Activated CD4-positive, alpha-beta T cell treated with anti-CD3 and anti-CD28 coated beads, Interleukin-2, amount 10 ng/mL, durations not matched to agents 7 days and 5 days (primary cell): ENCODE data around the gene NACC2. TPM values are rescaled to one million over a fixed set of nuclear protein-coding genes. Genes with fewer than 3 reads are reported as not detected.

Experiments used
- CTCF ChIA-PET: fragments of 350-600 bp; sonication (Branson Sonifier 250); formaldehyde crosslinking; loops from one replicate; lab custom pipeline; 2021; ENCODE audit warnings: antibody characterized with exemption; lab: Charles Lee
- POLR2A ChIA-PET: fragments of 350-600 bp; sonication (Branson Sonifier 250); formaldehyde crosslinking; loops from one replicate; lab custom pipeline; 2021; ENCODE audit warnings: antibody characterized with exemption; lab: Charles Lee
- DNase-seq: peaks from one replicate; pipeline ENCODE4 v3.0.0-alpha.2; 2020
- H3K27ac Mint-ChIP-seq: one replicate; pipeline ENCODE4 v1.8.0; 2021; ENCODE audit warnings: mild to moderate bottlenecking, moderate library complexity, mixed read lengths
- H3K27me3 Mint-ChIP-seq: one replicate; pipeline ENCODE4 v1.8.0; 2021; ENCODE audit warnings: mixed read lengths
- H3K36me3 Mint-ChIP-seq: one replicate; pipeline ENCODE4 v1.8.0; 2021; ENCODE audit warnings: low read depth, mixed read lengths
- H3K4me1 Mint-ChIP-seq: one replicate; pipeline ENCODE4 v1.8.0; 2021; ENCODE audit warnings: mixed read lengths
- H3K4me3 Mint-ChIP-seq: one replicate; pipeline ENCODE4 v1.8.0; 2021; ENCODE audit warnings: mild to moderate bottlenecking, moderate library complexity, mixed read lengths
- H3K9me3 Mint-ChIP-seq: one replicate; pipeline ENCODE4 v1.8.0; 2021; ENCODE audit warnings: mixed read lengths
- total RNA-seq, 2 experiments: library from RNA; stranded (reverse); gene quantifications; one replicate each; pipeline ENCODE4 v1.2.3, GENCODE V29; 2021

The NACC2 gene
- total RNA-seq, 2 experiments from 2014 or later, result 4.1 to 4.4 TPM

DNA sequence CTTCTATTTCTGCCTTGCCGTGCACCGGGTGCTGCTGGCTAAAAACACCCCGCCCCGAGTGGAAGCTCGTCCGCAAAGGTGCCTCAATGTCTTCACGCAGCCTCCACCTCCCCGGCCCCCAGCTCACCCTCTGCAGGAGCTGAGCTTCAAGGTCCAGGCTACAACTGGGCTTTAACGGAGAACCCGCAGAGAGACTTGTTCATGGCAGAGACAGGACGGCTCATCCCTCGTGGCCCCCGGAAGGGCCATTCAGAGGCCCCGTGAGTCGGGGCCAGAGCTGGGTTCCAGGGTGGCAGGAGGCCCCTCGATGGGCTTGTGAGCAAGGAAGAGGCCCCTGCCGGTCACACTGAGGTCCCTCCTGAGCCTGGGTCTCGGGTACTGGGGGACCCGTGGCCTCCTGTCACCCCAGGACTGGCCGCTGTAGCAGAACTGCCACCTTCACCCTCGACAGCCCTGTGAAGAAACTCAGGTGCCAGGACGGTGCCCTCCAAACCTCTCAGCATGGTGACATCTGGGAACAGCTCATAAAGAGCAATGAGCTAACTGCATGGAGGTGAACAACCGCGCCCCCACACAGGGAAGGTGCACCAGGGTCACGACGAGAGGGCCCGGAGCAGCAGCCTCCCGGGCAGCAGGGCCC lies 75.9 kb downstream of the NACC2 start:
- ChIA-PET CTCF (no interaction called here), POLR2A (no interaction called here)
- Mint-ChIP-seq H3K4me1 (no peaks in the 10 kb centered on the region), H3K4me3 (no peak overlapping the region), H3K27ac (no peak overlapping the region), H3K27me3 (no peaks in the 10 kb centered on the region), H3K36me3 (no peaks in the 10 kb centered on the region), H3K9me3 (no peaks in the 10 kb centered on the region)
- DNase-seq, result no peak

DNA sequence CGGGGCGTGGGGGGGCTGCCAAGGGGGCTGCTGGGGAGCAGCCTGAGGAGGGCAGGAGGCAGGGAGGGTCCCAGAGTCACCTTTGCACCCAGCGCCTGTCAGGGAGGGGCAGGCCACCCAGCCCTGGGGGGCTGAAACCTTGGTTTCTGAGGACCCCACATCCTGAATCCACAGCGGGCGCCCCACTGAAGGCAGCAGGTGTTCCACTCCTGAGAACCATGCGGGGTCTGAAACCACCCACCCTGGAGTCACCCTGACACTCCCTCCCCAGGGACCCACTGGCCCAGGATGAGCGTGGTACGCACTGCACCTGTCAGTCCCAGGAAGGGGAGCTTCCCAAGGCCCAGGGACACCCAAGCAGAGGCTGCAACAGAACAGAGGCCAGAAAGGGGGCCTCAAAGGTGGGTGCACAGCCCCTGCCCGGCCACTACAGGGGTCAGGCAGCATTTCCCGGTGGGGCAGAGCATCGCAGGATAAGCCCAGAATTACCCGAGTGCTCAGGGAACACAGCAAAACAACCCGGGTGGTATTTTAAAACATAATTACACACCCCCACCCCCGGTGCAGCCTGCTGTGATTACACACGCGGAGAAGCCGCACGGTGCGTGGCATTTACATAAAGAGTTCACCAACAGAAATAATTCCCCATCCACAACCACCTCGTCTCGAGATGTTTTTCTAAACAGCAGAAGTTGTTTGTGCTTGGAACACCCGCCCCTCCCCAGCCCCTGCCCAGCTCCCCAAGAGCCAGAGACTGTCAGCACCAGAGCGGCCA lies 76.6 kb downstream of the NACC2 start:
- DNase-seq, result no peak
- H3K9me3 Mint-ChIP-seq, result no peaks in the 10 kb centered on the region
- no peaks in the 10 kb centered on the region for H3K36me3 Mint-ChIP-seq
- no peak overlapping the region for H3K27ac Mint-ChIP-seq
- CTCF ChIA-PET, result no interaction called here
- H3K4me1 Mint-ChIP-seq, result no peaks in the 10 kb centered on the region
- no peak overlapping the region for H3K4me3 Mint-ChIP-seq
- POLR2A ChIA-PET, result no interaction called here
- H3K27me3 Mint-ChIP-seq, result no peaks in the 10 kb centered on the region

DNA sequence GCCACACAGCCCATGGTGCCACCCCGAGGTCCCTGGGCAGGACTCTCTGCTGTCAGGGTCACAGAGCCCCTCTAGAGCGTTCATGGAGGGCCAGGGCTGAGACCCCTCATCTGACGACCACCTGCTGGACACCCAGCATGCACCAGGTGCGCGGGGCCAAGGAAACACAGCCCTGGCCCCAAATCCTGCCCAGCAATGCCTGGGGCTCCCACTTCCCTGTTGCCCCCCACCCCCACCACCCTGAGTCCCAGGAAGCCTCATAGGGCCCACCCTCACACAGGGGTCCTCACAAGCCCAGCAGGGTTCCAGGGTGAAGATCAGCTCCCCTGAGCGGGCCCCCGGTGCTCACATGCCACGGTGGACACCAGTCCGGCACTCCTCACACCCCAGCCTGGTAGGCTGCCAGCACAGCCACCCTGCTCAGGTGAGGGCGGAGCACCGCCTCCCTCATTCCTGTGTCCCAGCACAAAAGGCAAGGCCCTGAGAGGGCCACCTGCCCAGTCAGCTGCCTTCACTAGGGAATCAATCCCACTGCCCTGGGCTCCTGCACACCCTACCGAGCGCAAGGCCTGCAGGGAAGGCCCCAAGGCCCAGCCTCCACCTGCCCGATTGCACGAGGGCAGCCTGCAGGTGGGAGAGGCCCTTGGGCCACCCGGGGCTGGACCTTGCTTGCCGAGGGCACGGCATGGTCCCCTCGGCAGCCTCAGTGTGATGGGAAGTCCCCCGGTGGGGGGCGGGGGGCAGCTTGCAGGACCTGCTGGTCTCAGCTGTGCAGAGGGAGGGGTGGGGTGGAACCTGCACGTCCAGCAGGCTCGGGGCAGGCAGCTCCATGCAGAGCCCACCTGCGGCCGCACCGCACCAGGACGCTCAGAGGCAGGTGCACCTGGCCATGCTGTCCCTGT lies 77.5 kb downstream of the NACC2 start:
- H3K4me3 Mint-ChIP-seq, result no peak overlapping the region
- no peaks in the 10 kb centered on the region for H3K9me3 Mint-ChIP-seq
- no peaks in the 10 kb centered on the region for H3K36me3 Mint-ChIP-seq
- ChIA-PET CTCF (no interaction called here), POLR2A (no interaction called here)
- no peak for DNase-seq
- no peaks in the 10 kb centered on the region for H3K4me1 Mint-ChIP-seq
- H3K27ac Mint-ChIP-seq, result no peak overlapping the region
- no peaks in the 10 kb centered on the region for H3K27me3 Mint-ChIP-seq

DNA sequence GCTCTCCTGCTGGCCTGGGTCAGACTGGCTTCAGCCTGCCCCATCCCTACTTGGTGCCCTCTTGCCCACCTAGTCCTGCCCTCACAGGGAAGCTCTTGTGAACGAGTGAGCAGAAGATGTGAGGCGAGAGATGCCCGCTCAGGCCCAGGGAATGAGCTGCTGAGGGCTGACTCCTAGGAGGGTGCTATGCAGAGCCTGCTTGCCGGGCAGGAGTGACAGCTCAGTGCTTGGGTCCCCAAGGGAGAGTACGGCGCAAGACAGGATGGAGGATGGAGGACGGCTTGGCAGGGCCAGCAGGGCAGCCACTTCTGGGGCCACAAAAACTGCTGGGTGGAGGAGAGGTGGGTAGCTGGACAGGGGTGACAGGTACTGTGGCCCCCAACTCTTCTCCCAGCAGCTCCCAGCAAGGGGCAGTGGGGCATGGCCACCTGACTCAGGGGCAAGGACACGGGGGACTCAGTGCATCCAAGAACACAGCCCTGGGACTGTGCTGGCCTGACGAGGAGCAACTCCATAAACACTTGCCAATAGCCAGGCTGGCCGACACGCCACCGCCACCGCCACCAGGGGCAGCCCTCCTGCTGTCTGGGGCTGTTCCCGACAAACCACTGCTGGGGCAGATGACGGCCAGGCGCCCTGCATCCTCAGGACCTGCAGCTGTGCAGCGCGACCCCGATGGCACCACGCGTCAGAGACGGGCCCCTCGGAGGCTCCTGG lies 78.4 kb downstream of the NACC2 start:
- ChIA-PET CTCF (no interaction called here), POLR2A (no interaction called here)
- Mint-ChIP-seq H3K4me1 (no peaks in the 10 kb centered on the region), H3K4me3 (no peak overlapping the region), H3K9me3 (no peaks in the 10 kb centered on the region), H3K36me3 (no peaks in the 10 kb centered on the region), H3K27me3 (no peaks in the 10 kb centered on the region), H3K27ac (no peak overlapping the region)
- DNase-seq, result no peak

DNA sequence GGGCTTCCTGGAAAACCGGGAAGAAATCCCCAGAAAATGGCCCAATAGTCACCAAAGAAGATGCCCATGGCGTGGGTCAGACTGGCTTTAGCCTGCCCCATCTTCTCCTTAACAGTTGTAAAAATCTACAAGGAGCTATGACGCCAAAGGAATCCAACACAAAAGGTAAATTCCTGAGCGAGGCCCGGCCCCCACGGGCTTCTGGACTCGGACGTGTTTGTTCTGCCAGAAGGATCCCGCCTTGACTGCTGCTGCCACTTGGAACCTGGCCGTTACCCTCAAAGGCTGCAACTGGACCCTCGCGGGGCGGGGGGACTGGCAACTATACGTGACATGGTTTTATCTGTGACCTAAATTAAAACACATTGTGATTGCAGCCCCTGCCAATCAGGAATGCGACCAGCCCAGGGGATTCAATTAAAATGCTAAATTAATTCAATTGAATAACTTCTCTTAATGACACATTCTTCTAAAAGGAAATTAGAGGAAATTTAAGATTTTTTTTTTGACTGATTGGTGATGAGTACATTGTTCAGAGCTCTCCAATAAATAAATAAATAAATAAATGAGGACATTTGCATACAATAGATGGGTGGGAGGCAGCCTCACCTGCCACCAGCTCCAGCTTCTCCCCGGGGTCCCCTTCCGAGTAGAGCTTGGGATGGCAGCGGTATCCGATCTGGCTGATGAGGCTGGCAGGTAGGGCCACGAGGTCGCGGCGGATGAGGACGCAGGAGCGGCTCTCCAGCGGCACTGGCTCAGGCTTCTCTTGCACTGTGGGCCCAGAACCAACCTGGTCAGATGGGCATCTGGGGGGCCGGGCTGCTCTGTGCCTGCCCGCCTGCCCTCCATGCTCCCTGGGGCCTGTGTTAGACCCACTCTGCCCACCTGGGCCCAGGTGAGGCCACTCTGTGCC lies 79.2 kb downstream of the NACC2 start:
- H3K9me3 Mint-ChIP-seq, result no peaks in the 10 kb centered on the region
- no peak for DNase-seq
- no peaks in the 10 kb centered on the region for H3K36me3 Mint-ChIP-seq
- no peak overlapping the region for H3K27ac Mint-ChIP-seq
- no peaks in the 10 kb centered on the region for H3K4me1 Mint-ChIP-seq
- no peaks in the 10 kb centered on the region for H3K27me3 Mint-ChIP-seq
- H3K4me3 Mint-ChIP-seq, result no peak overlapping the region
- CTCF ChIA-PET, result no interaction called here
- POLR2A ChIA-PET, result no interaction called here

DNA sequence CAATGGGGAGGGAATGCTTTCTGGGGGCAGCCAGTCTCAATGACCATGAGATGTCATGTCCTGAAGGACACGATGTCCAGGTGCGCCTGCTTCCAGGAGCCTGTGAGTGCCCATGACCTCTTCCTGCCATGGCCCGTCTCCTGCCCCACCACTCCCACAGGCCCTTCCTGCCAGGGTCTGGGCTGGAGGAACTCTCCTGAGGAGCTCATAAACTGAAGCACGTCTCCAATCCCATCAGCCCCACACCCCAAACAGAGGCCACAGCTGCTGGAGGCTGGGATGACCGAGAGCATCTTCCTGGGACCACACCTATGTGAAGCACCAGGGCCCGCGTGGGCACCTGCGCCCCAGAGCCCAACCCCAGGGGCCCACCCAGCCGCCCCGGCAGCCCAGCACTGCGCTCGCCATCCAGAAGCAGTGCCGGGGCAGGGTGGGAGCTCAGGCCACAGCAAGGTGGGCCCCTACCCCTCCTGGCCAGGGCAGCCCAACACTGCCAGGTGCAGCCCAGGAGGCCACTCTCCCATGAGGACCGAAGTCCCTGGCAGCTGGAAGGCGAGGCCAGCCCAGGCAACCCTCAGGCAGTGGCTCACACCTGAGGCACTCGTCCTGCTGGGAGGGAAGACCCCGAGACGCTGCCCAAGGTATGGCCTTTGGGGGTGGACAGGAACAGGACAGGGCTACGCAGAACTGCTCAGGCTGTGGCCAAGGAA lies 80.0 kb downstream of the NACC2 start:
- no peaks in the 10 kb centered on the region for H3K9me3 Mint-ChIP-seq
- no peaks in the 10 kb centered on the region for H3K36me3 Mint-ChIP-seq
- H3K27ac Mint-ChIP-seq, result no peak overlapping the region
- no peak for DNase-seq
- CTCF ChIA-PET, result no interaction called here
- no peaks in the 10 kb centered on the region for H3K4me1 Mint-ChIP-seq
- POLR2A ChIA-PET, result no interaction called here
- no peak overlapping the region for H3K4me3 Mint-ChIP-seq
- H3K27me3 Mint-ChIP-seq, result no peaks in the 10 kb centered on the region

DNA sequence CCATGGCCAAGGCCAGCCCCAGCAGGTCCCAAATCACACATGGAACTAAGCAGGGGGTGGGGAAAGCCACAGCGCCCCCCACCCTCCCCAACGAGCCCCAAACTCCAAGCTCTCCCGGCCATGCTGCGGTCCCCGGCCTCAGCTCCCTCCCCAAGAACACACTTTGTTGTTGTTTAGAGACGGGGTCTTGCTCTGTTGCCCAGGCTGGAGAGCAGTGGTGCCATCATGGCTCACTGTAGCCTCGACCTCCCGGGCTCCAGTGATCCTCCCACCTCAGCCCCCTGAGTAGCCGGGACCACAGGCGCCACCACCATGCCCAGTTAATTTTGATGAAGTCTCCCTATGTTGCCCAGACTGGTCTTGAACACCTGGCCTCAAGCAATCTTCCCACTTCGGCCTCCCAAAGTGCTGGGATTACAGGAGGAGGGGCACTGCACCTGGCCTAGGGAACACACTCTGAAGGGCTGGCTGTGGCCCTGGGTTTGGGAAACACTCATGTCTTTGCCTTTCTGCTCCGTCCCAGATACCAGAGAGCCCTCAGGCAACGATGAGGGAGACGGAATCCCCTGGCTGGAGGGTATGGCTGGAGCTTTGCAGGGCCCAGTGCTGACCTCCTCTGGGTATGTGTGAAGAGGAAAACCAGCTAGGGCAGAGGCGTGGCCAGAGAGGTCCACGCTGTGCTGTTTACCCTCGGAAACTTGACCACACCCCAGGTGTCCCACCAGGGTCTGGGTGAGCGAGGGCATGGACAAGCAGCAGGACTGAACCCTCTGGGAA lies 80.8 kb downstream of the NACC2 start:
- H3K27me3 Mint-ChIP-seq, result no peaks in the 10 kb centered on the region
- DNase-seq, result no peak
- no peak overlapping the region for H3K27ac Mint-ChIP-seq
- no peaks in the 10 kb centered on the region for H3K36me3 Mint-ChIP-seq
- H3K4me3 Mint-ChIP-seq, result no peak overlapping the region
- ChIA-PET CTCF (no interaction called here), POLR2A (no interaction called here)
- H3K9me3 Mint-ChIP-seq, result no peaks in the 10 kb centered on the region
- H3K4me1 Mint-ChIP-seq, result no peaks in the 10 kb centered on the region

DNA sequence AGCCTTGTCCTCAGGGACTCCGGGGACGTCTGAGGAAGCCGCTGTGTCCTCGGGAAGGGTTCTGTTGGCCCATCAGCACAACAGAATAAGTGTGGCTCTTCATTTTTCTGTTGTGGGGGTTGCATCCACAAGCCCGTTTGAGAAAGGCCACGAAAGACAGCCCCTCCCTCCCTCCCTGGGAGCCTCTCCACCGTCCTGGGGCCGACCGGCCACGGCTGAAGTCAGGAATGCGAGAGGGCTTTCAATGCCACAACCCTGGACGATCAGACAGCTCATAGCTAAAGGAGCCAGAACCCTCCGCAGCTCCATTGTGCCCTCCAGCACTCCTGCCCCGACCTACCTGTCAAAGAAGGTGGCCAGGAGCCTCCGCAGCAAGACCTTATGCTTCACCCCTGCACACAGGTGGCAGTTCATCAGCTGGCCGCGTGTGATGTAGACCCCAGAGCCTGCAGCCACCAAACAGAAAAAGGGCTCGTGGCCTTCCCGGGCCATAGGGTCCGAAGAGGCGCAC lies 81.5 kb downstream of the NACC2 start:
- H3K4me3 Mint-ChIP-seq, result no peak overlapping the region
- no peaks in the 10 kb centered on the region for H3K4me1 Mint-ChIP-seq
- no peak overlapping the region for H3K27ac Mint-ChIP-seq
- ChIA-PET CTCF (no interaction called here), POLR2A (no interaction called here)
- no peak for DNase-seq
- H3K9me3 Mint-ChIP-seq, result no peaks in the 10 kb centered on the region
- no peaks in the 10 kb centered on the region for H3K27me3 Mint-ChIP-seq
- no peaks in the 10 kb centered on the region for H3K36me3 Mint-ChIP-seq

DNA sequence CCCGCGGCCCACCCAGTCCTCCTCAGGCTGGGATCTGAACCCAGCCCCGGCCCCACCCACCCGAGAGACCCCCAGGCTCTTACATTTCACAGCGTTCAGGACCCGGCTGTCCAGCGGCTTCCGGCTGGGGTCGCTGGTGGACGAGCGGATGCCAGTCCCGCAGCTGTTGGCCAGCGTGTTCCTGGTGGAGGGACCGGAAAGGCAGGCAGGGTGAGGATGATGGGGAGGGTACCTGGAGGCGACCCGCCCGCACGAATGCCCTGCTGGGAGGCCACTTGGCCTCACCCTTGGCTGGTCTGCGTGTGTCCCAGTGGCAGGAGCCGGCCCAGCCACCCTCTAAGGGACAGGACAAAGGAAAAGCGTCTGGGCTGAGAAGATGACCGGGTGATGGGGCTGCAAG lies 82.0 kb downstream of the NACC2 start:
- H3K27ac Mint-ChIP-seq, result no peak overlapping the region
- CTCF ChIA-PET, result no interaction called here
- DNase-seq, result no peak

DNA sequence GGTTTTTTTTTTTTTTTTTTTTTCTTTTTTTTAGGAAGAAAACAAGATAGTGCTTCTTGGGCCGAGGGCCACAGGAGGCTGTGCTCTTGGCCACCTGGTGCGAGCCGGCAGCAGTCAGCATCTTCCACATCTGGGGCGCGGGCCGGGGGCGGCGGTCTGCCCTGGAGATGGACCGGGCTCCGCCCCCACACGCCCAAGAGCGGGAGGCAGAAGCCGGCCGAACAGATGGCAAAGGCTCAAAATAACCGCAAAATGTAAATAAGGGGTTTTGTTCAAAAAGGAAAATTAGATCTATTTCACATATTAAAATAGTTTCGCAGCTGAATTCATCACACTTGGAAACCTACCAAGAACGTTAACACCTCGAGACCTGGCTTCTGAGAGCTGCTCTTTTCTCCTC lies 82.4 kb downstream of the NACC2 start:
- Mint-ChIP-seq H3K4me3 (no peak overlapping the region), H3K27me3 (no peaks in the 10 kb centered on the region), H3K27ac (no peak overlapping the region), H3K9me3 (no peaks in the 10 kb centered on the region), H3K4me1 (no peaks in the 10 kb centered on the region), H3K36me3 (no peaks in the 10 kb centered on the region)
- ChIA-PET POLR2A (no interaction called here), CTCF (no interaction called here)
- DNase-seq, result no peak

More for the DNA sequence above, 82.0 kb downstream of the NACC2 start:
- H3K4me1 Mint-ChIP-seq, result no peaks in the 10 kb centered on the region
- no peak overlapping the region for H3K4me3 Mint-ChIP-seq
- no peaks in the 10 kb centered on the region for H3K9me3 Mint-ChIP-seq
- POLR2A ChIA-PET, result no interaction called here
- no peaks in the 10 kb centered on the region for H3K36me3 Mint-ChIP-seq
- H3K27me3 Mint-ChIP-seq, result no peaks in the 10 kb centered on the region
